Right ventricle myocardium inferior (tissue), 1 donor: Measurements from ENCODE around the gene PI16. TPM values are rescaled to one million over a fixed set of nuclear protein-coding genes. Genes with fewer than 3 reads are reported as not detected.
"Not testable (repeated sequence)": the region's sequence is repeated elsewhere in the genome, so short reads cannot be mapped to it uniquely, and the experiment has no call there.

Experiments
- ATAC-seq: fragments of 200-7000 bp; cut with Tn5 transposase; one replicate; pipeline ENCODE4 v1.9.1; 2020; ENCODE audit warnings: mild to moderate bottlenecking, moderate library complexity
- DNase-seq: peaks from one replicate; pipeline ENCODE4 v3.0.0; 2021; ENCODE audit errors: missing footprints
- intact Hi-C: fragments of 100-400 bp; cut with DNase I; formaldehyde crosslinking; loops from one replicate; pipeline ENCODE4 v1.11.0; 2022
- total RNA-seq: library from RNA; stranded (reverse); fragmentation: NEBNext Ultra II Directional; extraction: Animal tissue kit (Norgen Biotek cat#: 25700); gene quantifications from one replicate; pipeline ENCODE4 v1.2.1, GENCODE V29; 2021
- donor health status: DM: no; HTN: yes; CAD: no; lungs with severe emphysema.

Gene PI16
- total RNA-seq, 1 donor from 2014 or later, result 15.1 TPM

DNA sequence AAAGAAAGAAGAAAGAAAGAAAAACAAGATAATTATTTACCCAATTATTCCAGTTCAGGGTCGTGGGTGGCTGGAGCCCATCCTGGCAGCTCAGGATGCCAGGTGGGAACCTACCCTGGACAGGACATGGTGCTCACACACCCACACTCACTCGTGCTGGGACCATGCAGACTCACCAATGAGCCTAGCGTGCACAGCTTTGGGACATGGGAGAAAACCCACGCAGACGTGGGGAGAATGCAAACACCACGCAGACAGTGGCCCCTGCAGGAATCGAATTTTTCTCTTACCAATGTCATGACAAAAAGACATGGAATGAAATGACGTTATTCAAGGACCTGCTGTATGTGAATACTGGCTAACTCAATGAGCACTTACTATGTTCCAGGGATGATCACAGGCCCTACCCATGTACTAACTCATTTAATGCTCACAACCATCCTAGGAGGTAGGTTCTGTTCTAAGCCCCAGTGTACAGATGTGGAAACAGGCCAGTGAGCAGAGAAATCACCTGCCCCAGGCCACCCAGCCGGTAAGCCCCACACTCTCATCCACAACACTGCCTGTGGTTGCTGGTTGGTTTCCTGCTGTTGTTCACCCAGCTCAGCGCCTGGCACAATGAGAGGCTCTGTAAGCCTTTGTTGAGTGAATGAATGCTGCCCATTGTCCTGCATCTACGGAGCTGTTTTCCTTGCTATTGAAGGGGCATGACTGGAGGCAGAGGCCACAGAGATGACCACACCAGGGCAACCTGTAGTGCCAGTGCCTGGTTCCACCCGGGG, 6.8 kb upstream of the PI16 start:
- intact Hi-C loops, result no loop called here
- no peak for DNase-seq
- ATAC-seq, result no peak

DNA sequence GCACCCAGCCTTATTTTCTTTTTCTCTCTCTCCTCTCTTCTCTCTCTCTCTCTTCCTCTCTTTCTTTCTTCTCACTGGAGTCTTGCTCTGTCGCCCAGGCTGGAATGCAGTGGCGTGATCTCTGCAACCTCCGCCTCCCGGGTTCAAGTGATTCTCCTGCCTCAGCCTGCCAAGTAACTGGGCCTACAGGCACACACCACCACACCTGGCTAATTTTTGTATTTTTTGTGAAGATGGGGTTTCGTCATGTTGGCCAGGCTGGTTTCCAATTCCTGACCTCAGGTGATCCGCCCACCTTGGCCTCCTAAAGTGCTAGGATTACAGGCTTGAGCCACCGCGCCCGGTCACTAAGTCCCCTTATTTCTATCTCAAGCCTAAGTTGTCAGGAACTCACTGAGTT, 5.5 kb upstream of the PI16 start:
- DNase-seq, ATAC-seq, intact Hi-C loops: not testable (repeated sequence)

DNA sequence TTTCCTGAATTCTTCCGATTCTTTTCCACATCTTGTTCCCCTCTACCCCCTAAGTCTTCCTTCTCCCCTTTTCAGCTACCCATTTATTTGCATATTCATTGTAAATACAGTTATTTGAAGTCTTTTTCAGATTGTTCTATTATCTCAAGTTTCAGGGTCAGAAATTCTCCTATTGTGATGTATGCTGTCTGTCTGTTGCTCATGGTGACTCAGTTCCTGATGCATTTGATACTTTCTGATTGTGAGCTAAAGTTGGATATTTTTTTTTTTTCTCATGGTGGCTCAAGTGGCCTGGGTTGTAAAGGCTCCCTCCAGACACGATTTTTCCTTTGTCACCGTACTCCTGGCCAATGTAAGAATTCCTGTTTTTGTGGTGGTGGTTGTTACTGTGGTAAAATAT, 4.9 kb upstream of the PI16 start:
- intact Hi-C loops, result no loop called here
- DNase-seq (no peak), ATAC-seq (no peak)

DNA sequence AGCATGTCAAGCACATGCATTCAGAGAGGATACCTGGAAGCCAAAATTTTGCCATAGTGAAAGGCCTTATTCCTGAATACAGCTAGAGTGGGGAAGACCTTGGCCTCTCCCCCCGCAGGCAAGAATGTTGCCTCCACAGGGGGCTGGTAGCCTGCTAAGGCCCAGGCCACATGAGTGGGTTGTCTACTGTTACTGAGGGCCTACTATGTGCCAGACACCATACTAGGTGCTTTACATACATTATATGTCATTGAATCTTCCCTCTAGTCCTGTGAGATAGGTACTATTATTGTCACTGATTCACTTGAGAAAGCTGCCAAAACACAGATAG, 642 bp upstream of the PI16 start:
- ATAC-seq, result no peak
- intact Hi-C loops, result no loop called here
- no peak for DNase-seq

DNA sequence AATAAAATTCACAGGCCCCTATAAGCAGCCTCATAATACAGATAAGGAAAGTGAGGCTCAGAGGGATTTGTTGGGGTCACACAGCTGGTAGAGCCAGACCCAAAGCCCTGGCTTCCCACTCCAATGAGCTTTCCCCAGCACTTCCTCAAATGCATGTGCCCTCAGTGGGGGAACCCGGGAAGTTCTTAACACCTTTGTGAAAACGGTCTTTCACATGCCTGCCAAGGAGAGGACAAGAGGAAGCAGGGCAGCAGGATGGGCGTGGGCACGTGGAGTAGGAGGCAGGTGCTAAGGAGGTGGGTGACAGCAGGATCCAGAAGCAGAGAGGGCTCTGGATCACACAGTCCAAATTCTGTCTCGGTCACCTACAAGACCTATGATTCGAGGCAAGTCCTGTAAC, 598 bp downstream of the PI16 start:
- ATAC-seq (no peak), DNase-seq (no peak)

DNA sequence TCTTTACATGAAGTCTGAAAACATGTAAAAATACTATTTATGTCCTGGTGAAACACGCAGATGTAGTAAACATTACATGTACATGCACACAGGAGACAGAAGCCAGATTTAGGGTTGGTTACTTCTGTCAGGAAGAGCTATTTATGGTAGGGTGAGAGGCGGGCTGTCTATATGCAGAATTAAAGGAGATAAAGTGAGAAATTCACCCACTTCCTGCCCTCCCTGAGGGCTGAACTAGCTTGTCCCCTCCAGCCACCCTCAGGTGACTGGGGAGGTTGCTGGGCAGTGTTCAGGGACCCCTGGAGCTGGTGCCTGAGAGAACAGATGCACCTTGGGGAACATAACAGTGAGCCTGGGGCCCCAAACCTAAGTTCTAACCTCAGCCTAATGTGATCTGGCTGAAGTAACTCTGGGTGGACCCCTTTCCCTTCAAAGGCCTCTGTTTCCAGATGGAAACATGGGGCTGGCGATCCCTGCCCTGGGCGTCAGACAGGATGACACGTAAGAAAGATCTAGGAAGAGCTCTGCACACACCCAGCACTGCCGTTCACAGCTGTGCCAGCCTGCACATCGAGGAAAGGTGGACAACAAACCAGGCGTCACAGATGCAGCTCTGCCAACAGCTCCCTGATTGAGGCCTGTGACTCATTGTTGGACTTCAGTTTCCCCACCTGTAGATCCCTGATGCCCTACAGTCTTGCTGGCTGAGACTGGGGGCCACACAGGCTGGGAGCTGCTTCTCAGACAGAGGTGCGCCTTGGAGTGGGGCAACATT, 1.3 kb downstream of the PI16 start:
- no peak for ATAC-seq
- intact Hi-C loops, result no loop called here
- DNase-seq, result no peak

More for the DNA sequence above, 598 bp downstream of the PI16 start:
- intact Hi-C loops, result no loop called here

DNA sequence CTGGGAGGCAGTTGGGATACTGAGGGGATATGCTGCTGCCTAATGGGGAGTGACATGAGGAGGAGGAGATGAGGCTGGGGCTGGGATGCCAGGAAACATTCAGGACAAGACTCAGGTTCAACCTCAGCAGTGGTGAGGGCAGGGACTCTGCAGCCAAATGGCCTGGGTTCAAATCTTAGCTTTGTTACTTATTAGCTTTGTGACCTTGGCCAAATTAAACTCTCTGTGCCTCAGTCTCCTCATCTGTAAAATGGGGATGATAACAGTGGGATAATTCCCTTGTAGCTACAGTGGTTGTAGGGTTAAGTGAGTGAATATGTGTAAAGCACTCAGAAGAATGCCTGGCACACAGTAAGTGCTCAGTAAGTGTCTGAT, 1.9 kb downstream of the PI16 start:
- ATAC-seq (no peak), DNase-seq (no peak)
- intact Hi-C loops, result no loop called here

DNA sequence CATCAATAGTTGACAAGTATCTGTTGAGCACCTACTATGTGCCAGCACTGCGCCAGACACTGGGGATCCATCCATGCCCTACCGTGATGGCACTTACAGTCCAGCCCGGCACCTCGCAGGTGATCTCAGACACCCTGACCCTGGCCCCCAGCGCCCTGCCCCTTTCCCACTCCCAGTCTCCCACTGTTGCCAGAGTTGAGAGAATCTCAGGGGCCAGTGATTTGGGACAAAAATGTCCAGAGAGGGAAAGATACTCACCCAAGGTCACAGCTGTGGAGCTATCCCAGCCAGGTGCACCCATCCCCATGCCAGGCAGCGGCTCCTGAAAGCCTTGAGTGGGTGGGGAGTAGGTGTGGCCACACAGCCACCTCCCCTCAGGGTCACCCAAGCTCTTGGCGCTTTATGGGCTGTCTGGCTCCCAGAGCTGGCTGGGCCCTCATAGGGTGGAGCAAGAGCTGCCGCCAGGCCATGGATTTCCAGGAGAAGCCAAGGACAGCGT, 3.3 kb downstream of the PI16 start:
- intact Hi-C loops, result no loop called here
- DNase-seq (no peak), ATAC-seq (peak; percentile 37)

DNA sequence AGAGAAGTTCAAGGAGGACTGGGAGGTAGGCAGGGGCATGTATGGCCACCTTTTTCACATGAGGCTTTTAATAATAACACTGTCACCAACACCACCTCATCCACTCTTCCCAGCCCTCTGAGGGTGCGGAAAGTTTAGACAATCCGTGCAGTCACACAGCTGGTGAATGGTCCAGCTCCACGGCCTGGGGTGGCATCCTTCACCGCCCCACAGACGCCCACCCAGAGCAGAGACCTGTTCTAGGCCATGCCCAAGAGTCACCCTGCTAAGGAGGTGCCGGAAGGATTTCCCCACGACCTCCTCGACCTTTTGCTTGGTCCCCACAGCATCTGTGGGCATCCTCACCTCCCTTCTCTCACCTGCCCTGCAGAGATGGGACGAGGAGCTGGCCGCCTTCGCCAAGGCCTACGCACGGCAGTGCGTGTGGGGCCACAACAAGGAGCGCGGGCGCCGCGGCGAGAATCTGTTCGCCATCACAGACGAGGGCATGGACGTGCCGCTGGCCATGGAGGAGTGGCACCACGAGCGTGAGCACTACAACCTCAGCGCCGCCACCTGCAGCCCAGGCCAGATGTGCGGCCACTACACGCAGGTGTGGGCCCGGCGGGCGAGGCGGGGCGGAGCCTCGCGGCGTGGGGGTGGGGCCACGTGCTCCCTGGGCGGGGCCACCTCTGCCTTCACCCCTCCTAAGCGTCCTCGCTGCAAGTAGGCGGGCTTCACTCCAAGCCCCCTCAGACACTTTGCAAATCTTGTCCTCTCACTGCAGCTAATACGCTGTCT, 4.4 kb downstream of the PI16 start:
- intact Hi-C loops, result no loop called here
- ATAC-seq (no peak), DNase-seq (no peak)

DNA sequence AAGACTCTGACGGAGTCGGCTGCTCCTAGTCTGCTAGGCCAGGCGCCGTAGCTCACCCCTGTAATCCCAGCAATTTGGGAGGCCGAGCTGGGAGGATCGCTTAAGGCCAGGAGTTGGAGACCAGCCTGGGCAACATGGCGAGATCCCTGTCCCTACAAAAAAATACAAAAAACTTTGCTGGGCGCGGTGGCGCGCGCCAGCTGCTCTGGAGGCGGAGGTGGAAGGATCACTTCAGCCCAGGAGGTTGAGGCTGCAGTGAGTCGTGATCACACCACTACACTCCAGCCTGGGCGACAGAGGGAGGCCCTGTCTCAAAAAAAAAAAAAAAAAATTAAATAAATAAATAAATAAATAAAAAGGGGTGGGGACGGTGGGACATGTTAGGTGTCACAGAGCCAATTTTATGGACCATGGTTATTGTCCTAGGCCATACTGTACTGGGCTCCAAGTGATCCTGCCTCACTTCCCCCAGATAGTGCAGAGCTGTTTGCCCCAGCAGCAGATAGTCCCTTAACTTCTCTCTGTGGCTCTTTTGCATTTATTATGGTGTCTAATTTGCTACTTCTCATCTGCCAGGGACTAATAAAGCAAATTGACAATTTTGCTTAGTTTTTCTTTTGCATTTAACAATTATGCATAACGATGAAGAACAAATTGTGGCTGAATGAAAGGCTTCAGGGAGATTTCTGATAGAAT, 5.2 kb downstream of the PI16 start:
- no peak for DNase-seq
- intact Hi-C loops, result loop anchor here (5.0 kb wide), 1 partner anchor 42 kb away; no protein-coding TSS in a partner anchor
- no peak for ATAC-seq

DNA sequence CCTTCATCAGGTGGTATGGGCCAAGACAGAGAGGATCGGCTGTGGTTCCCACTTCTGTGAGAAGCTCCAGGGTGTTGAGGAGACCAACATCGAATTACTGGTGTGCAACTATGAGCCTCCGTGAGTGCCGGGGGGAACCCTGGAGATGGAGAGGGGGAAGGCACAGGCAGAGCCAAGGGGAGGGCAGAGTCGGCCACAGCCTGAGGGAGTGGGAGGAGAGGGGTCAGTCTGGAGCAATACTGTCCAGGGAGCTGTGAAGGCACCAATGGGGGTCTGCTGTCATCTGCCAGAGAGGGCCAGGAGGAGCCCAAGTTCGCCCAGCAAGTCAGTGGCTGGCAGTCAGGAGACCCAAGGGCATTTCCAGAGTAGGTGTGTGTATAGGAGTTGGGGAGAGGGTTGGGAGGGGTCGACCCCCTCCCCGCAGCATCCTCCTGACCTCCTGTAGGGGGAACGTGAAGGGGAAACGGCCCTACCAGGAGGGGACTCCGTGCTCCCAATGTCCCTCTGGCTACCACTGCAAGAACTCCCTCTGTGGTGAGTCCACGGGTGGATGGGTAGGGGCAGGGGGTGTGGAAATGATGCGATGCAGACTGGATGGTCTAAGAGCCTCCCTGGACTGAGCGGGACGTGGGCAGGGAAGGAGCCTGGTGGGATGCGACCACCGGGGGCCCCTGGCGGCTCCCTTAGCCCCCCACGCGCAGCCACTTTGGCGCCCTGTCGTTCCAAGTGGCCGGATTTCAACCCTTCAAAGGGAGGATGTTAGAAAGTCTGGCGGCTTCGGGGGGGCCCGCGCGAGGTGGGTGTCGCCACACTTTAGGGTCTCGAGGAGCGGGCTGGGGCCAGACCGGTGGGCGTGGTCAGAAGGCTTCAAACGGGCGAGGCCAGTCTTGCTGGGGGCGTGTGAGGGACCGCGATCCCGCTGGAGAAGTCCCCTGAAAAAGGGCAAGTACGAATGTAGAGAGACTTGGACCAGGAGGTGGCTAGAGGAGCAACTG, 7.2 kb downstream of the PI16 start:
- DNase-seq (no peak), ATAC-seq (no peak)
- intact Hi-C loops, result loop anchor here (5.0 kb wide), 1 partner anchor 44 kb away; no protein-coding TSS in a partner anchor

DNA sequence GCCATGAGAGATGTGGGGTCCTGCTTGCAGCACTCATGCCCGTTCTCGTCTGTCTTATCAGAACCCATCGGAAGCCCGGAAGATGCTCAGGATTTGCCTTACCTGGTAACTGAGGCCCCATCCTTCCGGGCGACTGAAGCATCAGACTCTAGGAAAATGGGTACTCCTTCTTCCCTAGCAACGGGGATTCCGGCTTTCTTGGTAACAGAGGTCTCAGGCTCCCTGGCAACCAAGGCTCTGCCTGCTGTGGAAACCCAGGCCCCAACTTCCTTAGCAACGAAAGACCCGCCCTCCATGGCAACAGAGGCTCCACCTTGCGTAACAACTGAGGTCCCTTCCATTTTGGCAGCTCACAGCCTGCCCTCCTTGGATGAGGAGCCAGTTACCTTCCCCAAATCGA, 8.3 kb downstream of the PI16 start:
- intact Hi-C loops, result loop anchor here (5.0 kb wide), 1 partner anchor 46 kb away; no protein-coding TSS in a partner anchor
- ATAC-seq (peak; percentile 20), DNase-seq (peak; percentile 90)

DNA sequence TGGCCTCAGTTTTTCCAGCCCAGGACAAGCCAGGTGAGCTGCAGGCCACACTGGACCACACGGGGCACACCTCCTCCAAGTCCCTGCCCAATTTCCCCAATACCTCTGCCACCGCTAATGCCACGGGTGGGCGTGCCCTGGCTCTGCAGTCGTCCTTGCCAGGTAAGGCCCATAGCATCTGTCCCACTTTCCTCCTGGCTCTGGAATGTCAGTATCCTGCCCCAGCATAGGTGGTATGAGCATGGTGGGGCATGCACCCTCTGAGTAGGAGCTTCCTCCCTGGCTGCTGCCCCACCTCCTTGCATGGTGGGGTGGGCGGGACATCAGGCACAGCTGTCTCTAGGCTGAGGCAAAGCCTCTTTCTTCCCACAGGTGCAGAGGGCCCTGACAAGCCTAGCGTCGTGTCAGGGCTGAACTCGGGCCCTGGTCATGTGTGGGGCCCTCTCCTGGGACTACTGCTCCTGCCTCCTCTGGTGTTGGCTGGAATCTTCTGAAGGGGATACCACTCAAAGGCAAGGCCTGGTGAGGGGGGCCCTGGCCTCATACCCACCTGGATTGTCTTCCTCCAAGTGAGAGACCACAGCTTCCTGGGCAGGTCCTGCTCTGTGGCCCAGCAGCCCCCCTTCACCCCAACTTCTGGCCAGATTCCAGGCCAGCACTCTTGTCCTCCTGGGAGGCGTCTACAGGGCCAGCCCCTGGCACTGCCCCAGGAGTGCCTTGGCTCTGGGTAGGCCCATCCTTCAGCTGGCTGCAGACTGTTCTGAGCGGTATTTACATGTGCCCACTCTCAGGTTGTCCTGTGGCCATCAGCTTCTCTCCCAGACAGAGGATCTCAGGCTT, 9.1 kb downstream of the PI16 start:
- intact Hi-C loops, result loop anchor here (5.0 kb wide), 1 partner anchor 46 kb away; no protein-coding TSS in a partner anchor
- ATAC-seq (peak; percentile 31), DNase-seq (no peak)

DNA sequence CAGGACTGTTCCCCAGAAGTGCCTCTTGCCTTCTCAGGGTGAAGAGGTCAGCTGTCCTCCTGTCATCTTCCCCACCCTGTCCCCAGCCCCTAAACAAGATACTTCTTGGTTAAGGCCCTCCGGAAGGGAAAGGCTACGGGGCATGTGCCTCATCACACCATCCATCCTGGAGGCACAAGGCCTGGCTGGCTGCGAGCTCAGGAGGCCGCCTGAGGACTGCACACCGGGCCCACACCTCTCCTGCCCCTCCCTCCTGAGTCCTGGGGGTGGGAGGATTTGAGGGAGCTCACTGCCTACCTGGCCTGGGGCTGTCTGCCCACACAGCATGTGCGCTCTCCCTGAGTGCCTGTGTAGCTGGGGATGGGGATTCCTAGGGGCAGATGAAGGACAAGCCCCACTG, 9.8 kb downstream of the PI16 start:
- no peak for ATAC-seq
- intact Hi-C loops, result loop anchor here (5.0 kb wide), 1 partner anchor 47 kb away; no protein-coding TSS in a partner anchor
- DNase-seq, result no peak

DNA sequence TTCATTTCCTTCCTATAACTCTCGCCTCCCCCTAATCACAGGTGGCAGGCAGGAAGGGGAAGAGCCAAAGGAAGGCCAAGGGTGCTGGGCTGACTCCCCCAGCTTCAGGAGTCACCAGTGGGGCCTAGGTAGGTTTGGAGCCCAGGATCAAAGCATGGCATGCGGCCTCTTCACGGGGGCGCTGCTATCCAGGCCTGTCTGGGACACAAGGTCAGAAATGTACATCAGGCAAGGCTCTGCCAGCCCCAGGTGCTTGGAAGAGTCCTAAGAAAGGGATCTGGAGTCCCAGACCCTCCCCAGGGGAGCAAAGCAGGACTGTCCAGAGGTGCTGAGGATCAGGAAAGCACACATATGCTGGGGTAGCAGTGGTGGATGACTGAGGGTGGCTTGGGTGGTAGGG, 10.4 kb downstream of the PI16 start:
- DNase-seq, result no peak
- intact Hi-C loops, result loop anchor here (5.0 kb wide), 1 partner anchor 48 kb away; no protein-coding TSS in a partner anchor
- no peak for ATAC-seq

DNA sequence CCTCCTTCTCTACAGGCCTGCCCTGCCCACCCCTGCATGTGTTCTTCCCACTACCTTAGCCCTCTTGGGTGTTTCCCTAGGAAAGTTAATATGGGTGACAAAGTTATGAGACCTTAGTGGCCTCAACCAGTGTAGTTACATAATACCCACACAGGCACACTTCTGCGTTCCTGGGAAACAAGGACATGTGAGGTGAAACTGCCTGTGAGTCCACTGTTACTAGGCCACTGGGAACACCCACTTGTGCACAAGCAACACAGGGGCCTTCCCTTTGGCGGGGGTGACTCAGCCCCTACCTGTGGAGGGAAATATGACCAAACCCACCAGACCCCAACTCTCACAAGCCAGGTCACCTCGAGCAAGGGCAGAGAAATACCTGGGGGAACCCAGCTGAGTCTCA, 12.8 kb downstream of the PI16 start:
- intact Hi-C loops, result no loop called here
- DNase-seq (no peak), ATAC-seq (peak; percentile 11)

DNA sequence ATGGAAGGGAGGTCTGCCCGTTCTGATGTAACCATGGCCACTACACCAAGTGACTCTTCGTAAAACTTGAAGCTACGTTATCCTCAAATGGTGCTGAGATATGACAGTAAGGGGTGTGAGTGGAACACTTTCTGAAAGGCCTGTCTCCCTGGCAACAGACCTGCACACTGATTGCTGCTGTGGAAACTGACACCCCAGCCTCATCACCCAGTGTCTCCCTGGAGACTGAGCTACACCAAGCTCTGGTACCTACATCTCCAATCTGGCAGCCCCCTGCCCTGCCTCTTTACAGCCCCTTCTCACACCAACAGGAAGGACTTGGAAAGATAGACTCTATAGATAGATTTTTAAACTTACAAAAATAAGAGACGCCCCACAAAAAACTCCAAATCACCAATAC, 13.2 kb downstream of the PI16 start:
- ATAC-seq, result no peak
- intact Hi-C loops, result no loop called here
- no peak for DNase-seq
